NCI-H1105 treated with DMSO at 0.1 percent for 48 hours (cell line): ENCODE results near the gene CELF1.

Experiments
- DNase-seq: peaks from one replicate; lab custom pipeline; 2025; lab: John Stamatoyannopoulos, UW

CELF1 gene

DNA sequence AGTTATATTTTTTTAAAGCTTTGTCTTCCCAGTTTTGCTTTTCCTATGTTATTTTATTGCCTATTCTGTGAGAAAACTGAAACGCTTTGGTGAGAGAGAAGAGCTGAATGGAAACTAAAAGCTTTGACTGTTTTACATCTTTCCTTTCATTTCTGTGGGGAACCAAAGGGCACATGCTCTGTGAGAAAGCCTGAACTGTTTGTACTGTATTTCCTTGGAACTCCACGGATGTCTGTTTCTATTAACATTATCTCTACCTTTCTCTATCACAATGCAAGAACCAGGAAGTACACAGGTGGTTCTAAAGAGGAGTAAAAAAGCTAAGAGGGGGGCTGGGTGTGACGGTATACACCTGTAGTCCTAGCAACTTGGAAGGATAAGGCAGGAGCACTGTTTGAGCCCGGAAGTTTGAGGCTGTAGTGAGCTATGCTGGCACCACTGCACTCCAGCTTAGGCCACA lies 43.8 kb downstream of the CELF1 start:
- DNase-seq: no peak

DNA sequence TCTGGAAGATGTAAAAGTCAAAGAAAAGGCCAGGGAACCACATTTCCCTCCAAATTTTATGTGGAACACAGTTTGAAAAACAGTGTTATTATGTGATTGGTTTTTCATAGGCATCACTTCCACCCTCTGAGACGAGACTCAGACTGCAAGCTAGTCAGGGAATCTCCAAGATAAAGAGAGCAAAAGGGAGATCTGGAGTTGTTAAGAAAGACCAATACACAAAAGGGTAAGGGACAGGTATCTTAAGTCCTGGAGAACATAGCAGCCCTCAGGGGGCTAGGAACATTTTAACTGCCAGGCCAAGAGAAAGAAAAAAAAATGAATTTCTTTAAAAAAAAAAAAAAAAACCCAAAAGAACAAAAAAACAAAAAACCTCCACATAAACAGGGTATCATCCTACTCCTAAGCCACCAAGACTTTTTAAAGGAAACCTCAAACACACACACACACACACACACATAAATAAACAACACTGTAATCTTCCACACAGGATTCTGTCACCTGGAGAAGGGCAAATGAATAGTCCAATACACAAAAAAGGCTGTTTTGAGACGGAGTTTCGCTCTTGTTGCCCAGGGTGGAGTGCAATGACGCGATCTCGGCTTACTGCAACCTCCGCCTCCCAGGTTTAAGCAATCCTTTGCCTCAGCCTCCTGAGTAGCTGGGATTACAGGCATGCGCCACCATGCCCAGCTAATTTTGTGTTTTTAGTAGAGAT lies 44.5 kb downstream of the CELF1 start:
- no peak for DNase-seq

DNA sequence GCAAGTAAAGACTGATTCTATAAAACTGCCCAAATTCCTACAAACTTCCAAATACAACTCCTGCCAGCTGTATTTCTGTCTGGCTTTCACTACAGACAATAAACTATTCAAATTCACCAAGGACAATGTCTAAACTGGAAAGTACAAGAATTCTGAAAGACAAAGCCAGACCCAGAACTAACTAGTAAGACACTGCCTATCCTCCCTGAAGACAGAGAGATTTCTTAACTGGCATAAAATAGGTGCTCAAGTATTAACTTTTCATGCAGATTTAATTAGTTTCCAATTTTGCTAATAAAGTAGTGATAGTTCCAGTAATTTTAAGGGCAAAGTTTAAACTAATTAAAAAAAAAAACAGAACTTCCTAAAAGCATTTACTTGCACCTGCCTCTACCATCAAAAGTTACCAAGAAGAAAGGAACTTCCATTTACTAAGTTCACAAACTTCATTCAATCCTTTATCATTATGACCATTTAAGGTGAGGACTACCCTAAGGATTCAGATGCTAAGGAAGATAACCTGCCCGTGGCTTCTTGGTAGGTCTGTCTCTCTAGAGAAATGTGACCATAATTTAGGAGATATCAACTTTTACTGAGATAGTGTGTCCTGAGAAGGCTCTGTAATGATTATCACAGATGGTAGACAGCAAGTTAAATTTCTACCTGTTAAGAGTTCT lies 45.2 kb downstream of the CELF1 start:
- DNase-seq: no peak

DNA sequence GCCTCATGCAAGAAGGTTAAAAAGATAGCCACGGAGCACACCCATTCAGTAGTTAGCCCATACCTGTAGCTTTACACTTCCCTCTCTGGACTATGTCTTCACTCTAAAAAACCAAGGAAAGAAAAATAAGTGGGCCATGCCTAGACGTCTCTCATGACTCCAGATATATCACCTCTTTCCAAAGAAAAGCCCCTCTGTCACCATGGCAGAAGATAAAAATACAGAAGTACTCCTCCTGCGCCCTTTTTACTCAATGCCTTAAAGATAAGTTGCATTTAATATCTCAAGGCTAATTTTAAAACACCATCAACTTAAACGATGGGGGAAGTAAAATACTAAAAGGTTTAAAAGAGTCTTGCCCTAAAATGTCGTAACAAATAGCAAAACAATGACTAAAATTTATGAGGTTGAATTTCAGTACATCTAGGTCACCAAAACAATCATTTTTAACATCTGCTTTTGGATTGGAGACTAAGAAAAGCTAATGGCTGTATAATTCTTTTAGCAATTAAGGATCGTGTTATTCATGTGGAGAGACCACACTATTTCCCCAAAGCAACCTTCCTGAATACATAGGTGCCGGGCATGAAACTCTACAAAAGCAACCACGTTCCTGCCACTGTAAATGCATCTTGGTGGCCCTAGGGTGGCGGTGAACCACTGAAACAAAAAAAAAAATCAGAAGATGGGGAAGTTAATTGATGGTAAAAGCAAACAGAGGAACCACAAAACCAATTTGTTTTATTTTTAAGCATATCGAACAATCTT lies 46.0 kb downstream of the CELF1 start:
- DNase-seq: no peak

DNA sequence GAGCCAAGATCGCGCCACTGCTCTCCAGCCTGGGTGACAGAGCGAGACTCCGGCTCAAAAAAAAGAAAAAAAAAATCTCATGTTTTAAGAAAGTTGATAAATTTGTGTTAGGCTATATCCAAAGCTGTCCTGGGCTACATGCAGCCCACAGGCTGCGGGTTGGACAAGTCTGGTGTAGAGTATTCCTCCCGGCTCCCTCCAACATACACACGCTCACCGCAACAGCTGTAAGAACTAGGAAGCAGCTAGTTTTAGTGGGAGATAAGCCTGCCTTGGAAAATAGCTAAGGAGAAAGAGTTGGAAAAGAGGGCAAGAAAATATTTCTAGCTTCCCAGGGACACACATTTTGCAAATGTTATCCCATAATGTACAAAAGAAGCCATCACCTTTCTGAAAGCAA lies 46.6 kb downstream of the CELF1 start:
- DNase-seq: no peak

DNA sequence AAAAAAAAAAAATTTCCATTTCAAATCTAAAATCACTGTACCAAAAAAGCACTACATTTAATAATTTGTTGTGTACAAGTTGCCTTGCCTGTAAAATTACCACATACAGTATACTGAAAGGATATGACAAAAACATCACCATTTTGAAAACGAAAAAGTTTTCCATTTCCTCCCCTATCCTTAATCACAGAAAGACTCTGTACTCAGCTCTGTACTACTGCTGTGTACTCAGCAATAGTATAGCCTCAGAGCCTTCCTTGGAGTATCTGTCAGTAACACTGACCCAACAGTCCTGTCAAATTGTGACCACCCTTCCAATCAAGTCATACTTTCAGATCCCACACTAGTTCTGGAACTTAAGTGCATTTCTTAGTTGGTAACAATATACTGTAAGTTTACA lies 48.0 kb downstream of the CELF1 start:
- DNase-seq: no peak

DNA sequence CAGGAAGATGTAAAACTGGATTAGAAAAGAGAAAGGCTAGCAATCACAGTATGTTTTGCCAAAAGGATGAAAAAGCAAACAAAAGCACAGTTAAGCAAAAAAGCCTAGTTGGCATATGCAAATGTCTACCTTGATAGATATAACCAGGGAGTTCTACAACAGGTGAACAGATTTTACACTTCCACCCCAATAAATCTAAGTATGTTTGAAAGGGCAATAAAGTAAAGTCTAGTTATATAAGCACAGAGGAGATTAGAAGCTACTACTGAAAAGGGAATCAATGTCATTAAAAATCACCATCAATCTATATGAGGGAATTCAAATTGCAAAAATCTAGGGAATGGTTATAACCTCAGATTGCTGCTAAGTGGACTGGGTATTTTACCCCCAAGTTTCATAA lies 49.7 kb downstream of the CELF1 start:
- no peak for DNase-seq

DNA sequence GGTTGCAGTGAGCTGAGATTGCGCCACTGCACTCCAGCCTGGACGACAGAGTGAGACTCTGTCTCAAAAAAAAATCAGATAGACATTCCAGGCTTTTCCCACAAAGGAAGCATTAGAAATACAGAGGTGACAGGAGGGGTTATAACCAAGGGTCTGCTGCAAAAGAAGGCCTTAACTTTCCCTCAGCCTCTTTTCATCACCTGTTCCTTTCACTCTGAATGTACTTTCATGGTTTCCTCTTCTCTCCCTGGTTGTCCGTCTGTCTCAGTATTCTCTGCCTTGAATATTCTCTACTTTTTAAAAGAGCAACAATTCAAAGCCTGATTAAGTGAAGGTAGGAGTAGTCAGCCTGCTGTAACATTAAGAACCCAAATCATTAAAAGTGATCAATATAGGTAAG lies 50.2 kb downstream of the CELF1 start:
- no peak for DNase-seq

DNA sequence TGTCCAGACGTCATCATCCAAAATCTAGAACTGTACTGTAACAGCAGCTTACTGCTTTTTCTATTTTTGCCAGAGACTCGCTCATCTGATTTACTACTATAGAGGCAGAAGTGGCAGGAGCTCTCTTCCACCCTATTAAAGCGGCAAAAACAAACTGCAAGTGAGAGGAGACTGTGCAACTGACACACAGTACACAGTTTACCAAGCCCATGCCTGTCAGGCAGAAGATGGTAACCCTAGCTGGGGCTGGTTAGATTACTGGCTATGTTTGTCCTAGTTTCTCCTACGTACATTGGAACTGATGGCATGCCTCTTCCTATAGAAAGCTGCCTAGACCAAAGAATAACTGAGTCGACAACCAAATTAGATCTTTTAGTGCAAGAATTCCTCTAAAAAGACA lies 51.8 kb downstream of the CELF1 start:
- DNase-seq: no peak

DNA sequence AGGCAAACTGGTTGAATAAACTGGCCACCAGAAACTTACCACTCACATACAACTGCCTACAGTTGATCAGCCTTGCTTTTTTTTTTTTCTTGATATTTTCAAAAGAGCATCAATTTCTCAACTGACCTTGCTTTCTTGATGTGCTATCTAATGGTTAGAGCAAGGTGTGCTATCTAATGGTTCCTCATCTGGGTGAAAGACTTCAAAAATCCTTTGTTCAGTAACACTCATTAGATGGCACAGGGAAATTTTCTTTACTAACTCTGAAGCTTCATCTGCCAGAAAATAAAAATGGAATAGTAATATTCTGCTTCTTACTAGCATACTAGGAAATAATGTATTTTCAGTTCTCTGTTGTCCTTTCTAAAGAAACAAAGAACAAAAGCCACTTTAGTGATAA lies 52.8 kb downstream of the CELF1 start:
- no peak for DNase-seq

DNA sequence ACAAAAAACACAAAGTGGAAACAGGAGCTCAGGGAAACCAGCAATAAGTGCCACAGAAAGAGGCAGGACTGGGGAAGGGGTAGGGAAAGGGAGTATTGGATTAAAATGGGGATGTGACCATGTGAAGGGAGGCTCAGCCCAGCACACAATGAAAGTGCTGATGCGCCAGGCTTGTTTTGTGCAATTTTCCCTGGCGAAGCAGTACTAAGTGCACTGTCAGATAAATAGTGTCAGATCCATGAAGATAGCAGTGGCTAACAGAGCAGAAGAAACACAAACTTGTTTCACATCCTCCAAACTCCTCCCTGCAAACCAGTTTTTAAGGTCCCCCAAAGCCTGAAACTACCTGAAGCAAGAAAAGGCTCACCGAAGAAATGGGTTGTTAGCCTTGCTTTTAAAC lies 53.3 kb downstream of the CELF1 start:
- DNase-seq: no peak

DNA sequence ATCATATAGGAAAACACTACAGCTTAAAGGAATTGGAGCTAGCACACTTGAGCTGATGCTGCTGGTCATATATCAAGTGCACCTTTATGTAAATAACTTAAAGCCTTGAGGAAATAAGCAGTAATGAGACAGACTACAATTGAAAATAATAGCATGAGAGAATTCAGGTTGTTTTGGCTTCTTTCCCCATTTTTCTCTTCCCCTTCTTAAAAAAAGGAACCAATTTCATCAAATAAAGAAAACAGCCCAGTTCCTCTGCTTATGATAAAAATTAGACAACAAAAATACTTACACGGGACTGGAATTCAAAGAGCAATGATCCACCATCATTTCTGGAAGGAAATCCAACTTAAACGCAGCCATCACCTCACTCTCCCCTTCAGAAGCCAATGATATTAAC lies 53.8 kb downstream of the CELF1 start:
- DNase-seq: no peak

DNA sequence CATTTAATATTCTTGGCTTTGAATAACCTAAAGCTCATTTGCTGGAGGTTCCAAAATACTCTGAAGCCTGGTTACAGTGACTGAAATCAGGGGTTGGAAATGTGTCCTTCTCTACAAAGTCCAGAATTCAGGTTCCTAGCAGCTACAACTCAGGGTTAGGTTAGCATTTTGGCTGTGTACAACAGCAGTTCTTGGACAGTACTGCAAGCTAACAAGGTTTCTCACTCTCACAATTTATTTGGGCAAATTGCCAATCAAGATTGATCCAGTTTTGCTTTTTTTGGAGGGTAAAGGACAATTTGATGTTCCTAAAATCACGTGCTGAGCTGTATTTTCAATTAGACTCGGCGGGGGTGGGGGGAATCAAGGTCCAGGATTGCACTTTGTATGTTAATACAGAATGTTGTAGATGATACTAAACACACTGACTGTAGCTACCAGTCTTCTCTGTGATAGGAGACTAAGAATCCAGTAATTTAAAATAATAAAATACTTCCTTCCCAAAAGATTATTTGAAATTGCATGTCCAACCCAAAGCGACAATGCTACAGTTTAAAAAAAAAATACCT lies 54.3 kb downstream of the CELF1 start:
- DNase-seq: no peak

DNA sequence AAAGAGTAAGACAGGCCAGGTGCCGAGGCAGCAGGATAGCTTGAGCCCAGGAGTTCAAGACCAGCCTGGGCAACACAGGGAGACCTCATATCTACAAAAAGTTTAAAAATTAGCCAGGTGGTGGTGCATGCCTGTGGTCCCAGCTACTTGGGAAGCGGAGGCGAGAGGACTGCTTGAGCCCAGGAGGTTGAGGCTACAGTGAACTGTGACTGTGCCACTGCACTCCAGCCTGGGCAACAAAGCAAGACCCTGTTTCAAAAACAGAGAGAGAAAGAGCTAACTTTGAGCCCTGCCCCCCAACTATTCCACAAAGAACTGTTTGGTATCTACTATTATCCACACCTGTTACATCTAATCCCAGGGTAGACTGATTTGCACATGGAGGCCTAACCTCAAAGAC lies 54.8 kb downstream of the CELF1 start:
- no peak for DNase-seq

DNA sequence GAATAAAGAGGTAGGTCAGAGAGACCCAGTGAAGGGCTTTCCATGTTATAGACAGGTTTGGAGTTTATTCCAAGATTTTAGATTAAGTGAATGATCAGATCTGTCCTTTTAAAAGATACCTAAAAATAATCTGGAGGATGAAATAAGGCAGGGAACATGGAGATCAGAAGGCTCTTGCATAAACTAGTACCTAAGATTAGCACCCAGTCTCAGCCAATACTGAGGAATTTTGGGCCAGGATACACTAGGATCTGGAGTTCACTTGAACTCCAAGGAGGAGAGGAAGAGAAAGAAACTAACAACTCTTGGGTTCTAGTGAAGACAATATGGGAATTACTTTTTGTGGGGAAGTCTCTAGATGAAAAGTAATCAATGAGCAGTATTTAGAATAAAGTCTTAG lies 56.1 kb downstream of the CELF1 start:
- DNase-seq: no peak

DNA sequence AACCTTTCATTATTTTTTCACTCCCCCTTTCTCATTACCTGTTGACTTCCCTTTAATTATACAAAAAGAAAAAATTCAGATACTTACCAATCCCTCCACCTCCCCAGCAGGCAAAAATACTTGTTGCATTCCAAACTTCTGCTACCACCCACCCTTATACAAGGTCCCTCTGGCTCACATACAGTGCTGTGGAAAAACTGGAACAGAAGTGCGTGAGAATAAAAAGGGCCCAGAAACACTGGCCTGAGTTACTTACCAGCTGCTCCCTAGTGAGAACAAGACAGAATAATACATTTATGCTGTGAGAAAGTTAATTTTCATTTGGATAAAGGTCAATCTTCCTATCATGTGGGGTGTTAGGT lies 57.1 kb downstream of the CELF1 start:
- no peak for DNase-seq

DNA sequence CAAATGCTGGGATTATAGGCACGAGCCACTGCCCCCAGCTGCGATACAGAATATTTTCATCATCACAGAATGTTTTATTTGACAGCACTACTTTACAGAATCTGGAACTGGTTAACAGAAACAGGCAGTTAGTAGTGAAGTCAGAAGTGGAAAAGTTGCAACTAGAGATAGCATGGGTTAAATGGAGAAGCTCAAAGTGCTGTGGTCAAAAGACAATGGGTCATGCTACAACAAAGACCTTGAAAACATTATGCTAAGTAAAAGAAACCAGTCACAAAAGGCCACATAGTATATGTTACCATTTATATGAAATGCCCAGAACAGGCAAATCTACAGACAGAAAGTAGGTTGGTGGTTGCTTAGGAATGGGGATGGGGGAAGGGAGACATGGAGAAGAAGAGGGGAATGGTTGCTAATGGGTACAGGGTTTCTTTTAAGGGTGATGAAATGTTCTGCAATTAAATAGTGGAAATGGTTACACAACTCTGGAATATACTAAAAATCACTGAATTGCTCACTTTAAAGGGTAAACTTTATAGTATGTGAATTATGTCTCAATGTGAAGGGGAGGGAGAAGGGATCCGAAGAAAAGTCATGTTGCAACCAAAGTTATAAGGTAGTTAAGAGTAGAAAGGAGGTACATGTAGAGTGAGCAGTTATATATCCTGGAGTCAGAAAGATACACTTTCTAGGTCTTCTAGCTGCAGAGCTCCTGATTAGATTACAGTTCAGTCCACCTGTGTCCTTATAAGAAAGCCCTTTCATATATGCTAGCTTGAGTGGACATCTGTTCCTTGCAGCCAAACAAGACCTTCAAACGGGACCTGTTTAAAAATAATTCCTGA lies 57.7 kb downstream of the CELF1 start:
- DNase-seq: no peak

DNA sequence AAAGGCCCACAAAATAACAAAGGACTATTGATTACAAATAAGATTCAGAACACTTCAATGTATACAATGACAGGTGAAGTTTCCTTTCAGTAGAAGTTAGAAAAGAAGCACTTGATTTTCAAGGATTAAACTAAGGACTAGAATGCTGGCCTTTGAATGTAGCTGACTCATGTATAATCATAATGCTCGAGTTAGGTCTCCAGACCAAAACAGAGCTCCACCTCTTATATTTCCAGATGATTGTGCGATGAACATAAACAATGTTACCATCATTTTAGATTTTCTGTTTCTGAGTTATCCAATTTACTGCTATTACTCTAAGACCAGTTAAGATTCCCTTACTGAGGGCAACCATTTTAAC lies 63.6 kb downstream of the CELF1 start:
- no peak for DNase-seq

DNA sequence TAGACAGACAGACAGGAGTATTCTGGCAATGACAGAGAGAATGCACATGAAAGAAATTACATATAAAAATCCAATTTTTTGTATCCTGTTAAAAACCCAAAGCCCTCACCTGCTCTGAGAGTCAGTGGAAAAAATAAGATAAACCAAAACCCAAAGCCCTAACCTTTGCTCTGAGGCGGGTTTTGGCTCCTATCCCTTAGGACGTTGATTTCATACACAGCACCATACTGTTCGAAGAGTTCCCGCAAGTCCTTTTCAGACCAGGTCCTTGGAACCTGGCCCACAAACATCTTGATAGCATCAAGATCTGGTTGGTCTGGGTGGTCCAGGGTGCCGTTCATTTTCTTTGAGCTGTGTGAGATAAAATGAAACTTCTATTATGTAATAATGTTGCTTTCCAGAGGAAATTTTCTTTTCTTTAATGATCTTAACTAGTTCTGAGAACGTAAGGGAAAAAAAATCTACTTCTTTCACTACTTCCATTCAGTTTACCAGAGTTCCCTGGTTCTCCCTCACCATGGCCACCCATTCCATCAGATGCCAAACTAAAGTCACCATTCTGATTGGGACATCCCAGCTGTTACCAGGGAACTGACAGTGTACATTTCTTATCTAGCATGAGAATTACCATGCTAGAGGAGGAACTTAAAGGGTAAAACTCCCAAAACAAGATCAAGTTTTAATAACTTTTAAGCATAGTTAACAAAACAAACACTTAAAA lies 64.1 kb downstream of the CELF1 start:
- no peak for DNase-seq

DNA sequence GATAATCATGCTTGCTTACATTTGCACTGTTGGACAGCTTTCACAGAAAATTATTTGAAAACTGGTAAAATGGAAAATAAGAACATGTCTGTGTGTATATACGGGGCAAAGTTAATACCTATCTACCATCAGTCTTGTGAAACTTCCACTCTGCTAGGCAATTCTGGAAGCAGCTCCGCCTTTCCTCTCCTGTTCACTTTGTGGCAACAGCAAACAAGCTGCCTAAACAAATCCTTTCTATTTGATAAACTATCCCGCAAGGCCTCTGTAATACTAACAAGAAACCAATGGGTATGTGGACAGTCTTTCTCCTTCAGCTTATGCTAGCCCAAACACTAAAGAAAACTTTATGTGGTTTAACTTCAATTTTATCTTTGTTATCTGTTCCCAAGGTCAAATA lies 64.8 kb downstream of the CELF1 start:
- no peak for DNase-seq

DNA sequence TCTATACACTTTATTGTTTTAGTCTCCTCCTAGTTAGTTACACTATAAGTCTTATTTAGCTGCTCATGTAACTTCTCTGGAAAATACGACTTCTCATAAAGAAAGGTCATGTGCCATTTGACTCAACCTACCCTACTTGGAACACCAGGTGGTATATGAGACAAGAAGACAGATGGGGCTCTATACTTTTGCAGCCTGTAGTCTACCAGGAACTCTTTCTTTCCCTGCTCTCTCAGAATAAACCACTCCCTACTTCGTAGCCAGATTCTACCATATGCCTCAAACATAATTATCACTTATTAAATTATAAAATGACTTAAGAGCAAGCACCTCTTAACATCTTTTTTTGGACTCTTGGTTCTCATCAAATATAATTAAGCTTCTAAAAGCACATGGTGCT lies 65.5 kb downstream of the CELF1 start:
- no peak for DNase-seq
